Endothelial cell of umbilical vein (primary cell): Measurements from ENCODE around the gene EXOC6. TPM values are rescaled to one million over a fixed set of nuclear protein-coding genes. Genes with fewer than 3 reads are reported as not detected.

Experiments
- BruUV-seq: library from RNA; stranded (reverse); fragments of 400-500 nt; replicated peaks from 2 replicates; lab custom pipeline; 2021; lab: Mats Ljungman, UMichigan
- CTCF ChIA-PET: fragments of 300-600, 350-600 bp; sonication (Branson Sonifier 250); formaldehyde crosslinking; loops from one replicate; lab custom pipeline; 2021; ENCODE audit warnings: antibody characterized with exemption, inconsistent platforms; lab: Charles Lee
- POLR2A ChIA-PET: fragments of 300-600, 350-600 bp; sonication (Branson Sonifier 250); formaldehyde crosslinking; loops from one replicate; lab custom pipeline; 2021; ENCODE audit warnings: antibody characterized with exemption, inconsistent platforms; lab: Charles Lee
- DNase-seq: peaks from one replicate; pipeline ENCODE4 v3.0.0-alpha.2; 2011; ENCODE audit warnings: low read depth, low spot score
- FAIRE-seq: peaks from 2 replicates; lab custom pipeline; 2011; peaks lifted over from hg19 to GRCh38; lab: Jason Lieb, UNC
- H2AFZ ChIP-seq: 2 replicates; pipeline ENCODE4 v1.6.0; 2012; ENCODE audit warnings: low read depth, low read length, control low read depth, inconsistent platforms
- H3K27ac ChIP-seq: 2 replicates; pipeline ENCODE4 v1.5.1; 2011; ENCODE audit warnings: low read depth, mild to moderate bottlenecking, control low read depth, low read length, moderate library complexity; ENCODE audit not compliant: insufficient read depth
- H3K27me3 ChIP-seq, 2 experiments: 2 replicates each; pipeline versions ENCODE4 v1.6.0 to v1.6.1; 2011; ENCODE audit warnings: low read length in 2 of 2, mixed read lengths in 1 of 2; ENCODE audit not compliant: control insufficient read depth in 2 of 2, insufficient read depth in 2 of 2
- H3K36me3 ChIP-seq, 2 experiments: 2 replicates in 1 of 2; 3 replicates in 1 of 2; pipeline ENCODE4 v1.5.1; 2011; ENCODE audit warnings: low read length in 2 of 2, mild to moderate bottlenecking in 1 of 2, moderate library complexity in 1 of 2; ENCODE audit not compliant: control insufficient read depth in 2 of 2, insufficient read depth in 2 of 2; ENCODE audit errors: extremely low read depth in 1 of 2
- H3K4me1 ChIP-seq: 3 replicates; pipeline ENCODE4 v1.5.1; 2011; ENCODE audit warnings: mild to moderate bottlenecking, low read length; ENCODE audit not compliant: control insufficient read depth, insufficient read depth; ENCODE audit errors: extremely low read depth
- H3K4me2 ChIP-seq: 2 replicates; pipeline ENCODE4 v1.6.1; 2011; ENCODE audit warnings: low read length, control low read depth, mixed read lengths; ENCODE audit not compliant: insufficient read depth
- H3K4me3 ChIP-seq, 3 experiments: fragments of 200-600 bp in 1 of 3; sonication (generic), shearing (Covaris generic) in 1 of 3; replicated peaks in 1 of 3; 2 replicates each; pipeline ENCODE4 v1.5.1; 2011 to 2016; ENCODE audit warnings: control low read depth in 3 of 3, low read length in 3 of 3, mild to moderate bottlenecking in 2 of 3, inconsistent platforms in 1 of 3, low read depth in 1 of 3, moderate library complexity in 1 of 3; ENCODE audit not compliant: insufficient read depth in 1 of 3
- H3K79me2 ChIP-seq: 2 replicates; pipeline ENCODE4 v1.6.0; 2012; ENCODE audit warnings: low read length, inconsistent platforms; ENCODE audit not compliant: control insufficient read depth, insufficient read depth
- H3K9ac ChIP-seq: replicated peaks from 2 replicates; pipeline ENCODE3; 2011; ENCODE audit warnings: low read length, control low read depth; ENCODE audit not compliant: insufficient read depth; ENCODE audit errors: extremely low read depth
- H3K9me1 ChIP-seq: replicated peaks from 3 replicates; pipeline ENCODE4 v1.6.0; 2011; ENCODE audit warnings: mild to moderate bottlenecking, low read length; ENCODE audit not compliant: control insufficient read depth, insufficient read depth; ENCODE audit errors: extremely low read depth
- H3K9me3 ChIP-seq: replicated peaks from 2 replicates; pipeline ENCODE4 v1.5.1; 2012; ENCODE audit warnings: low read length, inconsistent platforms; ENCODE audit not compliant: control insufficient read depth, insufficient read depth
- H4K20me1 ChIP-seq: replicated peaks from 2 replicates; pipeline ENCODE3; 2011; ENCODE audit warnings: mild to moderate bottlenecking, low read length; ENCODE audit not compliant: control insufficient read depth, insufficient read depth; ENCODE audit errors: extremely low read depth
- EZH2 ChIP-seq: IDR thresholded peaks from 2 replicates; pipeline ENCODE4 v1.6.1; 2012; ENCODE audit warnings: borderline replicate concordance, low read depth, mild to moderate bottlenecking, moderate library complexity, low read length, inconsistent platforms; ENCODE audit not compliant: severe bottlenecking
- FOS ChIP-seq: IDR thresholded peaks from 2 replicates; pipeline ENCODE4 v1.6.1; 2011; ENCODE audit warnings: mild to moderate bottlenecking, low read length, moderate library complexity, borderline replicate concordance; ENCODE audit not compliant: insufficient read depth
- GATA2 ChIP-seq: IDR thresholded peaks from 2 replicates; pipeline ENCODE4 v1.7.0; 2011; ENCODE audit warnings: low read depth, mild to moderate bottlenecking, moderate library complexity, mixed read lengths, low read length; ENCODE audit not compliant: insufficient read length, insufficient read depth
- JUN ChIP-seq: IDR thresholded peaks from 2 replicates; pipeline ENCODE4 v1.6.1; 2011; ENCODE audit warnings: borderline replicate concordance, low read depth; ENCODE audit not compliant: insufficient read length, insufficient read depth
- MYC ChIP-seq: IDR thresholded peaks from one replicate; pipeline ENCODE4 v1.6.1; 2011; ENCODE audit warnings: mild to moderate bottlenecking, low read depth, low read length
- POLR2A ChIP-seq: IDR thresholded peaks from 2 replicates; pipeline ENCODE4 v1.6.1; 2012; ENCODE audit warnings: low read depth, mild to moderate bottlenecking, control low read depth, low read length
- POLR2AphosphoS5 ChIP-seq: IDR thresholded peaks from 2 replicates; pipeline ENCODE4 v1.6.1; 2012; ENCODE audit warnings: low read depth, mild to moderate bottlenecking, control low read depth, low read length, moderate library complexity; ENCODE audit not compliant: insufficient read depth
- dilution Hi-C: fragments of 300-500 bp; cut with MboI; formaldehyde crosslinking; loops from one replicate; pipeline ENCODE4 v1.15.0; 2019; ENCODE audit warnings: low sequenced_read_pairs; ENCODE audit not compliant: extremely low pct_ligation_motif_present
- intact Hi-C: fragments of 100-400 bp; cut with micrococcal nuclease; formaldehyde crosslinking; loops from one replicate; pipeline ENCODE4 v1.10.0; 2022
- polyA plus RNA-seq, 4 experiments: library from polyadenylated mRNA; depleted of rRNA in 3 of 4; stranded (reverse) in 3 of 4; unstranded in 1 of 4; fragments of >200 nt; gene quantifications; 2 replicates each; pipeline versions ENCODE4 v1.2.1 to v1.2.3, GENCODE V29; 2011 to 2012; ENCODE audit warnings: missing spikeins in 1 of 4
- total RNA-seq: library from RNA; stranded (reverse); gene quantifications from 2 replicates; pipeline ENCODE4 v1.2.3, GENCODE V29; 2021
- TF ChIP-seq, protein P1 (sequence below), 2 donors: IDR thresholded peaks; 1 replicate in 1 of 2; 2 replicates in 1 of 2; pipeline ENCODE4 v1.5.1; 2011; ENCODE audit warnings: low read length in 2 of 2, mild to moderate bottlenecking in 2 of 2, moderate library complexity in 2 of 2, control low read depth in 1 of 2, inconsistent platforms in 1 of 2, low read depth in 1 of 2; ENCODE audit not compliant: insufficient read depth in 1 of 2; ENCODE audit errors: extremely low read depth in 1 of 2
- TF ChIP-seq, protein P2 (sequence below): IDR thresholded peaks from 2 replicates; pipeline ENCODE4 v1.6.1; 2011; ENCODE audit not compliant: insufficient read depth, insufficient read length

Gene EXOC6
- total and polyA plus RNA-seq, 2 donors (not counting 3 experiments of a cell fraction or from before 2014, with no cell fraction given), result 72.6 to 108 TPM

GRCh38 chr10:92957223-92958010 lies 109.1 kb downstream of the EXOC6 start:
- Histone ChIP-seq H3K4me2 (no peak overlapping the region), H2AFZ (no peak overlapping the region), H3K36me3 (peaks cover 15 to 33% of the 10 kb centered on the region in 2 experiments), H3K4me3 (no peak overlapping the region), H3K27me3 (no peaks in the 10 kb centered on the region), H3K27ac (no peak overlapping the region), H3K9me3 (no peaks in the 10 kb centered on the region), H3K4me1 (no peaks in the 10 kb centered on the region), H3K9me1 (no peaks in the 10 kb centered on the region), H4K20me1 (no peaks in the 10 kb centered on the region), H3K9ac (no peak overlapping the region), H3K79me2 (no peaks in the 10 kb centered on the region)
- POLR2A ChIA-PET, result no interaction called here
- FAIRE-seq (peak; percentile 8), DNase-seq (no peak)
- dilution Hi-C loops (no loop called here), intact Hi-C loops (no loop called here)
- CTCF ChIA-PET, result interaction anchor here (0.9 to 2.4 kb wide), 3 partner anchors 8 to 12 kb away, joined by 3 to 11 read pairs (median 8); no protein-coding TSS in a partner anchor
- no TSS peak for BruUV-seq
- no peak for TF ChIP-seq MYC
- TF ChIP-seq, protein P1, sequence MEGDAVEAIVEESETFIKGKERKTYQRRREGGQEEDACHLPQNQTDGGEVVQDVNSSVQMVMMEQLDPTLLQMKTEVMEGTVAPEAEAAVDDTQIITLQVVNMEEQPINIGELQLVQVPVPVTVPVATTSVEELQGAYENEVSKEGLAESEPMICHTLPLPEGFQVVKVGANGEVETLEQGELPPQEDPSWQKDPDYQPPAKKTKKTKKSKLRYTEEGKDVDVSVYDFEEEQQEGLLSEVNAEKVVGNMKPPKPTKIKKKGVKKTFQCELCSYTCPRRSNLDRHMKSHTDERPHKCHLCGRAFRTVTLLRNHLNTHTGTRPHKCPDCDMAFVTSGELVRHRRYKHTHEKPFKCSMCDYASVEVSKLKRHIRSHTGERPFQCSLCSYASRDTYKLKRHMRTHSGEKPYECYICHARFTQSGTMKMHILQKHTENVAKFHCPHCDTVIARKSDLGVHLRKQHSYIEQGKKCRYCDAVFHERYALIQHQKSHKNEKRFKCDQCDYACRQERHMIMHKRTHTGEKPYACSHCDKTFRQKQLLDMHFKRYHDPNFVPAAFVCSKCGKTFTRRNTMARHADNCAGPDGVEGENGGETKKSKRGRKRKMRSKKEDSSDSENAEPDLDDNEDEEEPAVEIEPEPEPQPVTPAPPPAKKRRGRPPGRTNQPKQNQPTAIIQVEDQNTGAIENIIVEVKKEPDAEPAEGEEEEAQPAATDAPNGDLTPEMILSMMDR (IDR thresholded peaks at IDR 0.05; ENCODE audit: extremely low read depth in 1 of 2, insufficient read depth in 1 of 2, low read depth in 1 of 2, low read length in 2 of 2), result no peak
- TF ChIP-seq, protein P2, sequence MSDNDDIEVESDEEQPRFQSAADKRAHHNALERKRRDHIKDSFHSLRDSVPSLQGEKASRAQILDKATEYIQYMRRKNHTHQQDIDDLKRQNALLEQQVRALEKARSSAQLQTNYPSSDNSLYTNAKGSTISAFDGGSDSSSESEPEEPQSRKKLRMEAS, result no peak
- no peak for TF ChIP-seq FOS
- TF ChIP-seq GATA2, result no peak
- no peak for TF ChIP-seq POLR2A
- no peak for TF ChIP-seq EZH2
- TF ChIP-seq POLR2AphosphoS5, result no peak
- TF ChIP-seq JUN, result no peak
